Left cardiac atrium (tissue), 4 donors: ENCODE results near the gene NELFE. TPM values are rescaled to one million over a fixed set of nuclear protein-coding genes. Genes with fewer than 3 reads are reported as not detected.
A peak's percentile ranks its signal among the peaks of the same experiment; 100 is the strongest.
"Not testable (repeated sequence)": the region's sequence is repeated elsewhere in the genome, so short reads cannot be mapped to it uniquely, and the experiment has no call there.

Experiments
- ATAC-seq, 2 donors: fragments of 200-7000 bp; cut with Tn5 transposase; one replicate each; pipeline ENCODE4 v1.9.1; 2020; ENCODE audit warnings: mild to moderate bottlenecking in 2 of 2, moderate library complexity in 2 of 2
- DNase-seq: peaks from one replicate; pipeline ENCODE4 v3.0.0-alpha.2; 2020
- intact Hi-C, 2 donors: fragments of 100-400 bp; cut with DNase I; formaldehyde crosslinking; loops; one replicate each; pipeline versions ENCODE4 v1.14.1 to v1.15.1; 2022 to 2023
- total RNA-seq, 2 donors: library from RNA; stranded (reverse); fragmentation: NEBNext Ultra II Directional; extraction: Animal tissue kit (Norgen Biotek cat#: 25700); gene quantifications; one replicate each; pipeline ENCODE4 v1.2.1, GENCODE V29; 2021
- donor health status: DM: no; HTN: yes; CAD: no.
- donor health status: DM: no; HTN: yes; CAD: no; lungs with severe emphysema.
- donor health status: DM: yes; HTN: yes; CAD: no.
- donor health status: Dilated cardiomyopathy.

Gene NELFE
- total RNA-seq, 2 donors from 2014 or later = 39.8 to 53.7 TPM

GRCh38 chr6:31932137-31932536, 26.6 kb downstream of the NELFE start:
- ATAC-seq, DNase-seq, intact Hi-C loops: not testable (repeated sequence)

DNA sequence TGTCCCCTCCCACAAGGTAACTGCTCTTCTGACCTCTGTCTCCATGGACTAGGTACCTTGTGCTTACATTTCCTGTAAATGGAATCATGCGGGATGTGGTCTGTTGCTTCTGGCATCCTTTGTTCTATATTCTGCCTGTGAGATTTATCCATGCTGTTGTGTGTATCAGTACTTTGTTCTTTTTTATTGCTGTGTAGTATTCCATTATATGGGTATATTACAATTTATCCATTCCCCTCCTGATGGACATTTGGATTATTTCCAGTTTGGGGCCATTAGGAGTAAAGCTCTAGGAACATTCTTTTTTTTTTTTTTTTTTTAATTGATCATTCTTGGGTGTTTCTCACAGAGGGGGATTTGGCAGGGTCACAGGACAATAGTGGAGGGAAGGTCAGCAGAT, 27.8 kb downstream of the NELFE start:
- ATAC-seq = no peak
- no peak for DNase-seq
- intact Hi-C loops = no loop called here

DNA sequence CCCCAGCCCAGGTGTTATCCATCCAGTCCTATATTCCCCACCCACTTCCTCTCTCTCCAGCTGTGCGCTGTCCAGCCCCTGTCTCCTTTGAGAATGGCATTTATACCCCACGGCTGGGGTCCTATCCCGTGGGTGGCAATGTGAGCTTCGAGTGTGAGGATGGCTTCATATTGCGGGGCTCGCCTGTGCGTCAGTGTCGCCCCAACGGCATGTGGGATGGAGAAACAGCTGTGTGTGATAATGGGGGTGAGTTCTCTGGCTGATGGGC, 30.2 kb downstream of the NELFE start:
- intact Hi-C loops = no loop called here
- ATAC-seq = no peak
- no peak for DNase-seq

DNA sequence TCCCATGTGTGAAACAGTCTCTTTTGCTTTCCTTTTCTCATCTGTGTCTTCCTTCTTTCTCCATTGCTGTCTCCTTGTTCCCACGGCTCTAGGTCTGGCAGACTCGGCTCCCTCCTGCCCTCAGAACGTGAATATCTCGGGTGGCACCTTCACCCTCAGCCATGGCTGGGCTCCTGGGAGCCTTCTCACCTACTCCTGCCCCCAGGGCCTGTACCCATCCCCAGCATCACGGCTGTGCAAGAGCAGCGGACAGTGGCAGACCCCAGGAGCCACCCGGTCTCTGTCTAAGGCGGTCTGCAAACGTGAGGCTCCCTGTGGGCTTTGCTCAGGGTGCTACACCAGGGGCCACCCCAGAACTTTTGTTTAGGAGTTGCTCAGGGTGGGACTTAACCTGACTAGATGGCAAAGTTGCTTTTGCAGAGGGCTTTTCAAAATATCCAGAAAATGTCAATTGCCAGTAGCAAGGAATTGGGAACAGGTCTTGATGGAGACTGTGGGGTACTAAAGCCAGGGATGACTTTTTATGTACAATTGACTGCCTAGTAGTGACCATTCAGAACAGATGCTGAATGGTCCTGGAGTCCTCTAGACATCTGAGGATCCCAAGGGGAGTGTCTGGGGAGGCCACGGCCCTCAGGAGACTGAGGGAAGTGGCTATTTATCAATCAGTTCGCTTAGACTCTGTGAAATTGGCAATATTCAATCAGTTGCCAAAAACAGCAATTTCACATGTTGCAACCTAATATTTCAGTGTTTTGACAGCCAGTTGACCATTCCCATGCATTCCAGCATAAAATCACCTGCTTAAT, 30.7 kb downstream of the NELFE start:
- intact Hi-C loops = no loop called here
- peak in 1 of 2 donors; percentile 12 for ATAC-seq
- DNase-seq = no peak

GRCh38 chr6:31927242-31927862, 31.4 kb downstream of the NELFE start, which contains the start of gene C2:
Gene C2, plus strand, starts transcription at chr6:31927717. Its CDS starts 36 bp downstream, at chr6:31927753.
- intact Hi-C loops = no loop called here
- DNase-seq (no peak), ATAC-seq (peak; percentile 15 to 47)

DNA sequence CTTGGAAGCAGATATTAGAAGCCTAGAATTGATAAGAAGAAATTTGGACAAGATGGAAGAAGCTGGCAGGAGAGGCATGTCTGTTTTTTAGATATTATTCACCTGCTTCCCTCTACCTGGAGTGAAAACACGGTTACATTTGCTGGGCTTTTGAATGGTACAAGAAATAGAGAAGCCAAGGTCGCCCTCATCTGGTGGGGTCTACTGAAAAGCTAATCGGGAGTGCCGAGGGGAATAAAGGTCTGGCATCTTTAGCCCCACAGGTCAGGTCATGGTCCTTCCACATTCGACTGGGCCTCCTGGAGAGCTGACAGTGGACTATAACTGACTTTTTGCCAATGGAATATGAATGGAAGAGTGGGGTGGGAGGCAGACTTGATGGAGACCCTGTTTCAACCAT, 35.8 kb downstream of the NELFE start:
- intact Hi-C loops = no loop called here
- ATAC-seq = peak in 1 of 2 donors; percentile 41

DNA sequence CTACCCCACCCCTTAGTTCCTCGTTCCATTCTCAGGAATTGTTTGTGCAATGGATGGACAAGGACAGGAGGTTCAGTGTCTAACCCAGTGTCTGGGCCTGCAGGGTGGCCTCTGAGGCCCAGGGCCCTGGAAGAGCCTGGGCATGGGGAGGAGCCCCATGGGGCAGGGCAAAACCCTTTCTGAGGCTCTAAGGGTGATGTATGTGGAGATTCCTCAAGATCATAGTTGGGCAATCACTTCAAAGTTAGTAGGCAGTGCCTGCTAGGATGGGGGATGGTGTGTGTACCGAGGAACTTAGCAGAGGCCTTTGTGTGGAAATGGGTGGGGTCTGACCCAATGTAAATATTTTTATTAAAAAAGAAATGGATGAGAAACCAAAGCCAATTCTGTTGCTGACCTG, 38.0 kb downstream of the NELFE start:
- ATAC-seq (peak in 1 of 2 donors; percentile 71), DNase-seq (no peak)
- intact Hi-C loops = no loop called here

More for the DNA sequence above, 35.8 kb downstream of the NELFE start:
- DNase-seq = no peak

DNA sequence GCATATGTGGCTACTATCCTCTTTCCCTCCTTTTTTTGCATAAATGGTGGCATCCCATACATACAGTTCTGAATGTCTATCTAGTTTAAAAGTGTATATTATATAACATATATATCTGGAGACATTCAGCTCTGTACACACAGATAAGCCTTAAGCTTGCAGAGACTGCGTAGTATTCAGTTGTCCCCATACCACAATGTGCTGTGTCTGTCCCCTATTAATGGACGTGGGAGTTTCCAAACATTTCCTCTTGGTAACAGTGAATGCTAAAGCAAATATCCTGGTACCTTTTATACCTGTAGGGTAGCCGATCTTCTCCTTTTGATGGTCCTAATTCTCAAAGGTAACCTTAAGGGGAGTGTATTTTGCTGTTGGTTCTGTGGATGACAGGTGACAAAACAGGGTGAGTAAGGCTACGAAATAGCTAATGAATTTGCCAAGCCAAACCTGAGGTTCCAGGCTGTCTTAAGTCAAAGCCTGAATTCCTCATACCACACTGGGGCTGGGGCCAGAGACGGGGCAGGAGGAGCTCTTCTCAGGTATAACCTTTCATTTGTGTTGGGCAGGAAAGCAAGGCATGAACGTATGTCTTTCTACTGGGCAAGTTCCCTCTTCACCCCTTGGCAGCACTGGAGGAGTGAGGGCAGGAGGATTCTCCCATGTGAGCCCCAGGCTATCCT, 39.0 kb downstream of the NELFE start:
- ATAC-seq (no peak), DNase-seq (no peak)
- intact Hi-C loops = no loop called here

GRCh38 chr6:31918069-31918720, 40.6 kb downstream of the NELFE start:
- DNase-seq (no peak), ATAC-seq (no peak)
- intact Hi-C loops = no loop called here

GRCh38 chr6:31915756-31916155, 43.0 kb downstream of the NELFE start:
- ATAC-seq = no peak
- intact Hi-C loops = no loop called here
- DNase-seq = no peak

GRCh38 chr6:31915351-31915750, 43.4 kb downstream of the NELFE start:
- intact Hi-C loops = no loop called here
- DNase-seq = no peak
- no peak for ATAC-seq

- ATAC-seq (no peak), DNase-seq (no peak)
- intact Hi-C loops = no loop called here
Observed at GRCh38 chr6:31911826-31912585, 46.8 kb downstream of the NELFE start.

DNA sequence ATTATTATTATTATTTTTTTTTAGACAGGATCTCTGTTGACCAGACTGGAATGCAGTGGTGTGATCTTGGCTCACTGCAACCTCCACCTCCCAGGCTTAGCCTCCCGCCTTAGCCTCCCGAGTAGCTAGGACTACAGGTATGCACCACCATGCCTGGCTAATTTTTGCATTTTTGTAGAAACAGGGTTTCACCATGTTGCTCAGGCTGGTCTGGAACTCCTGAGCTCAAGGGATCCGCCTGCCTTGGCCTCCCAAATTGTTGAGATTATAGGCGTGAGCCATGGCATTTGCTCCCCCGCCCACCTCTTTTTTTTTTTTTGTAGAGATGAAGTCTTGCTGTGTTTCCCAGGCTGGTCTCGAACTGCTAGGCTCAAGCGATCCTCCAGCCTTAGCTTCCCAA, 49.5 kb downstream of the NELFE start:
- DNase-seq, ATAC-seq: not testable (repeated sequence)
- intact Hi-C loops = loop anchor here in 1 of 2 donors (5.0 kb wide), 1 partner anchor 38 kb away; the partner anchor contains the start of gene CFB

- no peak for ATAC-seq
- intact Hi-C loops = loop anchor here in 1 of 2 donors (5.0 kb wide), 1 partner anchor 39 kb away; the partner anchor contains the start of gene CFB
- DNase-seq = no peak
Observed at GRCh38 chr6:31908791-31909190, 50.0 kb downstream of the NELFE start.

GRCh38 chr6:31908255-31908654, 50.5 kb downstream of the NELFE start:
- intact Hi-C loops = loop anchor here in 1 of 2 donors (5.0 kb wide), 1 partner anchor 39 kb away; the partner anchor contains the start of gene CFB
- not testable (repeated sequence) for ATAC-seq, DNase-seq

DNA sequence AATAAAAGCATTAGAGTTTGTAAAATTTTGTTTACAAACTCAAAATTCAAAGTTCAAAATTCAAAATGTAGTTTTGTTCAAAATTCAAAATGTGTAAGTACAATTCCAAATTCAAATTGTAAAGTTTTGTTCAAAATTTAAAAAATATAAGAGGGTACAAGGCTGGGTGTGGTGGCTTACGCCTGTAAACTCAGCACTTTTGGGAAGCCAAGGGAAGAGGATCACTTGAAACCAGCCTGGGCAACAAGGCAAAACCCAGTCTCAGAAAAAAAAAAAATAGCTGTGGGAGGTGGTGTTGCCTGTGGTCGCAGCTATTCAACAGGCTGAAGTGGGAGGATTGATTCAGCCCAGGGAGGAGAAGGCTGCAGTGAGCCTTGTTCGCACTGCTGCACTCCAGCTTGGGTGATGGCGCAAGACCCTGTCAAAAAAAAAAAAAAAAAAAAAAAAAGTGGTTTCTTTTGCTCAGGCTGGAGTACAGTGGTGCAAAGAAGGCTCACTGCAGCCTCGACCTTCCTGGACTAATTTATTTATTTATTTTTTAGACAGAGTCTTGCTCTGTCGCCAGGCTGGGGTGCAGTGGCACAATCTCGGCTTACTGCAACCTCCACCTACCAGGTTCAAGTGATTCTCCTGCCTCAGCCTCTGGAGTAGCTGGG, 51.5 kb downstream of the NELFE start:
- ATAC-seq = peak; percentile 61 to 62
- intact Hi-C loops = loop anchor here in 1 of 2 donors (5.0 kb wide), 1 partner anchor 40 kb away; the partner anchor contains the start of gene CFB
- DNase-seq = no peak

DNA sequence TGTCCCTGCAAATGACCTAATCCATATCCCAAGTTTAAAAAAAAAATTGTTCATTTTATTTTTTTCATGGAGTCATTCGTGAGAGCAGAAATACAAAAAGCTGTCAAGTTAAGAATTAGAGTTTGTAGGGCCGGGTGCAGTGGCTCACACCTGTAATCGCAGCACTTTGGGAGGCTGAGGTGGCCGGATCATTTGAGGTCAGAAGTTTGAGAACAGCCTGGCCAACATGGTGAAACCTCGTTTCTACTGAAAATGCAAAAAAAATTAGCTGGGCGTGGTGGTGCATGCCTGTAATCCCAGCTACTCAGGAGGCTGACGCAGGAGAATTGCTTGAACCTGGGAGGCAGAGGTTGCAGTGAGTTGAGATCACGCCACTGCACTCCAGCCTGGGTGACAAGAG, 52.0 kb downstream of the NELFE start:
- ATAC-seq, DNase-seq: not testable (repeated sequence)
- intact Hi-C loops = loop anchor here in 1 of 2 donors (5.0 kb wide), 1 partner anchor 41 kb away; the partner anchor contains the start of gene CFB

GRCh38 chr6:31906122-31906521, 52.6 kb downstream of the NELFE start:
- intact Hi-C loops = loop anchor here in 1 of 2 donors (5.0 kb wide), 1 partner anchor 41 kb away; the partner anchor contains the start of gene CFB
- DNase-seq = no peak
- ATAC-seq = no peak
